Esophagus squamous epithelium (tissue), 4 donors: ENCODE measurements around the gene TMEM184A.

Experiments
- POLR2A ChIP-seq, 4 donors: fragments of 450-650 bp; IDR thresholded peaks; one replicate each; pipeline ENCODE4 v1.6.1; 2017; ENCODE audit warnings: antibody characterized with exemption in 4 of 4, mild to moderate bottlenecking in 4 of 4, moderate library complexity in 3 of 4
- TF ChIP-seq, protein P1 (sequence below), 6 experiments: fragments of 450-650 bp in 4 of 6; fragments of 200-600 bp in 2 of 6; sonication (generic) in 2 of 6; IDR thresholded peaks; one replicate each; pipeline ENCODE4 v1.5.1; 2016 to 2019; ENCODE audit warnings: antibody characterized with exemption in 6 of 6, mild to moderate bottlenecking in 4 of 6, moderate library complexity in 4 of 6

DNA sequence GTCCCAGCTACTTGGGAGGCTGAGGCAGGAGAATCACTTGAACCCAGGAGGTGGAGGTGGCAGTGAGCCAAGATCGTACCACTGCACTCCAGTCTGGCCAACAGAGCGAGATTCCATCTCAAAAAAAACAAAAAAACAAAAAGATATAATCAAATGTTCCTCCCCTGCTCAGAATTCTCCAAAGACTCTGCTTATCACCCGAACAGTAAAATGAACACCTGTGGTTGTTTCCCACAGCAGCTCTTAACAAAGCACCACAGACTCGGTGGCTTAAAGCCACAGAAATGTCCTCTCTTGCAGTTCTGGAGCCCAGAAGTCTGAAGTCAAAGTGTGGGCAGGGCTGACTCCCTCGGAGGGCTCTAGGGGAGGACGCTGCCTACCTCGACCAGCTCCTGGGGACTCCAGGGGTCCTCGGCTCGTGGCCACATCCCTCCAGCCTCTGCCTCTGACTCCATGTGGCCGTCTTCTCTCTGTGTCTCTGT, 47.7 kb downstream of the TMEM184A start:
- no peak for TF ChIP-seq POLR2A (IDR thresholded peaks at IDR 0.05)
- TF ChIP-seq, protein P1, sequence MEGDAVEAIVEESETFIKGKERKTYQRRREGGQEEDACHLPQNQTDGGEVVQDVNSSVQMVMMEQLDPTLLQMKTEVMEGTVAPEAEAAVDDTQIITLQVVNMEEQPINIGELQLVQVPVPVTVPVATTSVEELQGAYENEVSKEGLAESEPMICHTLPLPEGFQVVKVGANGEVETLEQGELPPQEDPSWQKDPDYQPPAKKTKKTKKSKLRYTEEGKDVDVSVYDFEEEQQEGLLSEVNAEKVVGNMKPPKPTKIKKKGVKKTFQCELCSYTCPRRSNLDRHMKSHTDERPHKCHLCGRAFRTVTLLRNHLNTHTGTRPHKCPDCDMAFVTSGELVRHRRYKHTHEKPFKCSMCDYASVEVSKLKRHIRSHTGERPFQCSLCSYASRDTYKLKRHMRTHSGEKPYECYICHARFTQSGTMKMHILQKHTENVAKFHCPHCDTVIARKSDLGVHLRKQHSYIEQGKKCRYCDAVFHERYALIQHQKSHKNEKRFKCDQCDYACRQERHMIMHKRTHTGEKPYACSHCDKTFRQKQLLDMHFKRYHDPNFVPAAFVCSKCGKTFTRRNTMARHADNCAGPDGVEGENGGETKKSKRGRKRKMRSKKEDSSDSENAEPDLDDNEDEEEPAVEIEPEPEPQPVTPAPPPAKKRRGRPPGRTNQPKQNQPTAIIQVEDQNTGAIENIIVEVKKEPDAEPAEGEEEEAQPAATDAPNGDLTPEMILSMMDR (IDR thresholded peaks at IDR 0.05) = no peak
